Measurements from ENCODE around the gene KLC1. TPM values are rescaled to one million over a fixed set of nuclear protein-coding genes. Genes with fewer than 3 reads are reported as not detected.
"Not testable (repeated sequence)": the region's sequence is repeated elsewhere in the genome, so short reads cannot be mapped to it uniquely, and the experiment has no call there.

KLC1 gene
- total RNA-seq, 2 donors from 2014 or later: 118 to 139 TPM

DNA sequence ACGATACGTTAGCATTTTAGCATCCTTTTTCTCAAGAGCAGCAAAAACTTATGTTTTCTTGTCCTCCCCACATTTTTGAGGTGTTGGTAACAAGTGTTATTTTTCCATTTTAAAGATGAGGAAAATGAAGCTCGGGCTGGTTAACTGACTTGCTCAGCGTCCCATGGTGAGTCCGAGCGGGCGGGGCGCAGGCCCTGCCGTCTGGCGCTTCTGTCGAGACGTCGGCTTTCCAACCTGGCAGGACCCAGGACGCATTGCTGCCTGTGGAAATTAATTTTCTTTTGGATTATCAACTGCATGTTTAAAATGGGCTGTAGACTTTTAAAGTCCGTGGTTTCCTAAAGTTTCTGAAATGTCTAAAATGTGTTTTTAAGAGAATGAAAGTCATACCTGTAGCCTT lies 55.9 kb downstream of the KLC1 start:
- DNase-seq: no peak

DNA sequence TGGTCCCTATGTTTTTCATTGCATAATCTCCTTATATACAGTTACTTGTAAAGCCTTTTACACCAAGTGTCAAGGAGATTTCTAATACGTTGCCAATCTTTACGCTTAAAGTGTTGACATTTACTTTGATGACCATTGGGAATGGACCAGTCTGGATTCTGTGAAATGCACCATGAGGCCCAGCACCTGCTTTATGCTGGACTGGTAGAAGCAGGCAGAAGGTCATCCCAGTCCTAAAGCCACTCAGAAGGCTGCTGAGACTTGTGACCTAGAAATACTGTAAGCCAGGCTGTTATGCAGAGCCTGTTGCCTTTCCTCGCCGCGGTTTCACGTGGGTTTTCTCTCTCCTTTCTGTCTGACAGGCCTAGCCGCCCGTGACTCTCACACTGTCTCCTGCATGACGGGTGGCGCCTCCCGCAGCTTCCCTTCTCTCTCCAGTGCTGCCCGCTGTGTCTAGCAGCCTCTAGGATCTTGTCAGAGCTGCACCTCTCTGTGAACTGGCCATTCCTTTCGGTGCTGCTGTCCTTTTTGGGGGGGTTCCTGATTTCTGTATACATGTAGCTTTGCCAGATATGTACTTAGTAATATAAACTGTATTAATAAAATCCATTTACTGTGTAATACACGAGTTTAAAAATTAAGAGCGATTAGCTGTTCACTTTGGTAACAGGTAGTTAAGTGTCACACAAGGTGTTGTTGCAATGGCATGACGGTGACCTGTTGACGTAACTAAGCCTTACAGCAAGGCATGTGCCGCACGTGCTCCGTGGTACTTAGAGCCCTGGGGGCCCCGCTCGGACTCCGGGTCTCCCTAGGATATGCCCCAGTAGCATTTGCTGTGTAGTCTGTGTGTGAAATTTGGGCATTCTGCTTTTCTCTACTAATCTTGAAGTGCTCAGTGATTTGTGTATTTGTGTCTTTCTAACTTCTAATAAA lies 56.5 kb downstream of the KLC1 start:
- DNase-seq: no peak
- peak in 1 of 2 donors; percentile 68 for ATAC-seq
- intact Hi-C loops (cut with DNase I): no loop called here

More for the DNA sequence above, 55.9 kb downstream of the KLC1 start:
- intact Hi-C loops (cut with DNase I): no loop called here
- ATAC-seq: no peak

DNA sequence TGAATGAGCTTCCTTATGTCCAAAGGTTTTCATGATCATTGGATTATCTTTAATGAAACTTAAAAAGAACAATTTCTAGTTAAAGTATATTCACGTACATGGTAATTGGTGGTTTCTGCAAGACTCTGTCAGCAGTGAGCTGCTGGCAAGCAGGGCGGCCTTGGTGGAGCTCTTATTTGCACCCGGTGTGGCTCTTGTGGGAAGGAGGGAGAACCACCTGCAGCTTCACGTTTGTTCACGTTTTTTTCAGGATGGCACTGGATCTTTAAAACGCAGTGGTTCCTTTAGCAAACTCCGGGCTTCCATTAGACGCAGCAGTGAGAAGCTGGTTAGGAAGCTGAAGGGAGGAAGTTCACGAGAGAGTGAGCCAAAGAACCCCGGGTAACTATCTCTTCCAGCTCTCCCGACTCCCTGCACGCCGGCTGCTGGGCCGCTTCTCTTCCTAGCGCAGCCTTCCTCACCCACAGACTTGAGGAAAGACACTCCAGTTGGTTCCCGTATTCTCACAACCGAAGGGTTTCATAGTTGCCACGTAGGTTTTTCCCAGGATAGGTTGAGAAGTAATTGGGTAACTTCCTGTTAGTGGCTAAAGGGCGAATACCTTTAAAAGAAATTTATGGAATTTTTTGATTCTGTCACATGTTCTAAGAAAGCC lies 57.9 kb downstream of the KLC1 start:
- intact Hi-C loops (cut with DNase I): no loop called here
- no peak for DNase-seq
- peak; percentile 6 to 12 for ATAC-seq

DNA sequence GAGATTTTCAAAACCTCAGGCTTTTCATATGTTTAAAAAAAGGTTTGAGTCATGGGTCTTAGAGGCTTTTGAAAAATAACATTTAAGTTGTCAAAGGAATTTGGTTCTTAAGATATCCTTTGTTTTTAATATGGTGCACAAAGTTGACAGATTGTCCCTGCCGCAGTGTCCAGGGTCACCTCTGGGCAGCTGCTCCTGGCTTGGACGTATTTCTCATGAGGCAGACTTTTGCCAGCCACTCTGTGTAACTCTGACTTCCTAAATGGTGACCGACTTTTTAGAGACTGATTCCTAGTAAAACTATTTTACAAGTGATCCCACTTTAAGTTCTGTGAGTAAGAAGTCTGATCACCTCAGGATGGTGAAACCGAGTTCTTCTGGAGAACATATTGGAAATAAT lies 58.7 kb downstream of the KLC1 start:
- DNase-seq: no peak
- intact Hi-C loops (cut with DNase I): no loop called here
- no peak for ATAC-seq

DNA sequence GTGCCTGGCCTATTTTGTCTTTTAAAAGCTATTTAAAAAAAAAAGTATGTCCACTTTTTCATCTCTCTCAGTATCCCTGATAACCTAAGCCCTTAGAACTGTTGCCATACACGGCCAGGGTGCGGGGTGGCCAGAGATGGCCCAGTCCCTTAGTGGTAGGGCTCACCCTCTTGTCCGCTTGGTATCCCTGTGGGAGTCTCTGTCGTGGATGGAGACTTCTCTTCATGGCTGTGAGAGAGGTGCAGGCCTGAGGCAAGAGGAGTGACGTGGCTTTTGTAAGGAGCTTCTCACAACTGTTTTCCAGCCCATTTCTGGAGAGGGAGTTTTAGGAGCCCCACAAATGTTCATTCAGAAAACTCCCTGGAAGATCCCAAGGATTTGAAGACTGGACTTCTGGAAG lies 59.4 kb downstream of the KLC1 start:
- ATAC-seq (no peak), DNase-seq (no peak)
- intact Hi-C loops (cut with DNase I): no loop called here

DNA sequence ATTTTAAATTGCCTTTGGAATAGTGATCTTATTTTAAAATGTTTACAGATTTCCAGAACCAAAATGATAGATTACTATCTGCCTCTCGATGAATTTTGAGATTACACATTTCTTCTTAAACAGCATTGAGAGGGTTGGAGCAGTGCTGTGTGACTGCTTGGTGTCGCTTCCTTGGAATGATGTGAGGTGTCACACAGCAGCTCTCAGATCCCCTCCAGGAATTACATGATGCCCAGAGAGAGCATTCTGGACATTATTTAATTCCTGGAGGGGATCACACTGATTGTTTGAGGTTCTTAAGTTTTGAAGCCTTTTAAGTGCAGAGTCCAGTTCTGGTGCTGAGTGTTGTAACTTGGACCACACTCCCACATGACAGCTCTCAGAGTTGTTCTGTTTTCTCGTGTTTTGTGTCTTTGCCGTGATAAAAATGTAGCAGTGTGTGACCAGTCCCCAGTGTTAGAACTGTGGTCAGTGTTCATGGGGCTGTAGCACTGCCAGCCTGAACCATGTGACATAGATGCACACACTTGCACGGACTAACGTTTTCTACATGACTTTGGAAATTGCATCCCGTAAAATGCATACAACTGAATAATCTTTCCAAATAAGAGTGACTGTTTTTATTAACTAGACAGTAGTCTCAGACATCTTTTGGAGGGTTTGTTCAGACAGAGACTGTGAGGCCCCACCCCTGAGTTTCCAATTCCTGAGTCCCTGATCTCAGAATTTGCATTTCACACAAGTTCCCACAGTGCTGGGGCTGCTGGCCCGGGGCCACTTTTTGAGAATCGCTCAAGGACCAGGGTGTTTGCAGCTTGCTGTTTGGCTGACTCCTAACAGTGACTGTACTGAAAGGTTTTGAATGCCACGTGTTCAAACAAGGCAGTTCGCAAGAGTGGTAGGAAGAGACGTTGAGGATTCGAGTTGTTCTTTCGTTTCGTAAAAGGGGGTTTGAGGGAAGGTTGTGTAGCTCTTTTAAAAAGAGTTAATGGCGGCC lies 60.2 kb downstream of the KLC1 start:
- DNase-seq (peak; percentile 72), ATAC-seq (peak; percentile 68 to 72)
- intact Hi-C loops (cut with DNase I): no loop called here

DNA sequence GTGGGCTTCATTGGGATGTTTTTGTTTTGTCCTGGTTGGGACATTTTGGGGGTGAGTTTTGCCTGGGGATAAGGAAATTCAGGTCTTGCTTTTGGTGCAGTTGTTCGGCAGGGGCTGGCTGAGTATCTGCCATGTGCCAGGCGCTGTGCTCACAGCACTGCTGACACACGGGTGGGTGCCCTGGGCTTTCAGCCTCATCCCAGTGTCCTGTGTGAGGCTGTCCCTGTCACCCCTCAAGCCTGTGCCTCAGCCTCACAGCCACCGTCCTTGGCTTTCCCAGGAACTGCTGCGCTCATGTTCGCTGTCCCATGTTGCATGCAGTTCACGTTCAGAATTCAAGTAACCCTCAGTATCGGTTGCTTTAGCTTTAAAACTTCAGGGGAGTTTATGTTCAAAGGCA lies 61.3 kb downstream of the KLC1 start:
- intact Hi-C loops (cut with DNase I): loop anchor here in 1 of 2 donors (10.0 kb wide), 1 partner anchor 56 kb away; no protein-coding TSS in a partner anchor
- no peak for ATAC-seq
- DNase-seq: no peak

DNA sequence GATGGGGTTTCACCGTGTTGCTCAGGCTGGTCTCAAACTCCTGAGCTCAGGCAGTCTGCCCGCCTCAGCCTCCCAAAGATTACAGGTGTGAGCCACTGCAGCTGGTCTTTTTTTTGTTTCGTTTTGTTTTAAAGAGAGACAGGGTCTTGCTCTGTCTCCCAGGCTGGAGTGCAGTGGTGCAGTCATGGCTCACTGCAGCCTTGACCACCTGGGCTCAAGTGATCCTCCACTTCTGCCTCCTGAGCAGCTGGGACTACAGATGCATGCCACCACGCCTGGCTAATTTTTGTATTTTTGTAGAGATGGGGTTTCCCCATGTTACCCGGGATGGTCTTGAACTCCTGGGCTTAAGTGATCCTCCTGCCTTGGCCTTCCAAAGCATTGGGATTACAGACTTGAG lies 62.6 kb downstream of the KLC1 start:
- not testable (repeated sequence) for ATAC-seq, DNase-seq
- intact Hi-C loops (cut with DNase I): loop anchor here in 1 of 2 donors (10.0 kb wide), 1 partner anchor 57 kb away; no protein-coding TSS in a partner anchor

DNA sequence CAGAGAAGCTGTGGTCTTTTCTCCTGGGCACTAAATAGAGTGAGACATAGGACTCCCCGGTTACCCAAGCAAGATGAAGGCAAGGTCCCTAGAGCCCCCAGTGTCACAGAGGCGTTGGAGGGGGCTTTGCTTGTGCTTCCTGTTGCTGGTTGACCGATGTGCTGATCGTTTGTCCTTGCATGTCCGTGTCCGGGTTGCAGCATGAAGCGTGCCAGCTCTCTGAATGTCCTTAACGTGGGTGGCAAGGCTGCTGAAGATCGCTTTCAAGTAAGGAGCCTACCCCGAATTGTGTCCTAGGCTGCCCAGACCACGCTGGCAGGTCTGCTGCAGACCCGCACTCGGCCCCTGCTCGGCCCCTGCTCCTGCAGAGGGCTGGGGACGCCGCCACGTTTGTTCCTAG lies 63.1 kb downstream of the KLC1 start:
- intact Hi-C loops (cut with DNase I): loop anchor here in 1 of 2 donors (10.0 kb wide), 1 partner anchor 57 kb away; no protein-coding TSS in a partner anchor
- no peak for ATAC-seq

DNA sequence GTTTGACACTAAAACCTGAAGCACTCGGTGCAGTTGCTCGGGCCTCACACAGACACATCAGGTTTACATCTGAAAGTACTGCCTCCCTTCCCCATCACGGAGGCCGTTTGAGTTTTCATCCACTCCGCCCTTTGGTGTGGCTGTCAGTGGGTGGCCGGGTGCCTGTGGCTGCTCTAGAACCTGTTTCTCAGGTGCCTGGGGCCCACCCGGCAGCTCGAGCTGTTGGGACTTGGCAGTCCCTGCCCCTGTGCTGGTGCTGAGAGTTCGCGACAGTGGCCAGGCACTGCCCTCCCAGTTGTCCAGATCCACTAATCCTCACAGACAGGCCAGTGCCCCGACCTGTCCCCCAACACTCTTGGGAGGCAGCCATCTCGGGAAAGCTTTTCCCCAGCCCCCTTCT lies 63.9 kb downstream of the KLC1 start:
- intact Hi-C loops (cut with DNase I): loop anchor here in 1 of 2 donors (10.0 kb wide), 1 partner anchor 58 kb away; no protein-coding TSS in a partner anchor
- ATAC-seq (no peak), DNase-seq (no peak)

More for the DNA sequence above, 63.1 kb downstream of the KLC1 start:
- no peak for DNase-seq

DNA sequence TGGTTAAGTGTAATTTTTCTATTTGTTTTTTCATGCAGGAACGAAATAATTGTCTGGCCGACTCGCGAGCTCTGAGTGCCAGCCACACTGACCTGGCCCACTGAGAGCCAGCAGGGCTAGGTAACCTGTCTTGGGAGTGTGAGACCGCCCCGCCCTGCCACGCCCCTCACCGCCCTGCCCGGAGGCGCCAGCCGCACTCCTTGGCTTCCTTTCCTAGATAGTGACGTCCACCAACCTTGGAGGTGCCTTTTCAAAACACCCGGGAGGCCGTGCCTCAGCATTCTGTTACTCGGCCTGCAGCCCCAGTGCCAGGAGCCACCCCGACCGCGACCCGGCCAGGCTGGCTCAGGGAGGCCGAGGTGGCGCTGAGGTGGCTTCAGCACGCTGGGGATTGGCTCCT lies 64.5 kb downstream of the KLC1 start:
- ATAC-seq (no peak), DNase-seq (no peak)
- intact Hi-C loops (cut with DNase I): loop anchor here in 1 of 2 donors (10.0 kb wide), 1 partner anchor 59 kb away; no protein-coding TSS in a partner anchor

DNA sequence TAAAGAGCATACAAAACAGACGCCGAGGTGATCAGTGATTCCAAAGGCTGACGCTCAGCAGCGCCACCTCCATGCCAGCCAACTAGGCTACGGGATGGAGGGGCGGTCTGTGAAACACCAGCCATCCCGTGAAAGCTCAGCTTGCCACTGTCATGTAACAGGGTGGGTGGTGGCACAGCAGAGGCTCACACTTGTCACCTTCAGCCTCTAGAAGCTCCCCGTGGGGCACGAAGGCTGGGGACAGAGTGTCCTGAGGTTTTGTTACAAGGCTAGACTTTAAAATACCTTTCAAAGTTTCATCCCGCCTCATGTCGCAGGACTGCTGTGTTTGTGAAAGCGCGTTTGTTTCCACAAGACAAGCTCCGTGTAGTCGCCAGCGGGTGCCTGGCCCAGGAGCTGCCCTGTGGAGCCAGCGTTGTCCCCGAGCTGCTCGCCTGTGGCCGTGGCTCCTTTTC lies 65.6 kb downstream of the KLC1 start:
- no peak for ATAC-seq
- intact Hi-C loops (cut with DNase I): loop anchor here in 1 of 2 donors (10.0 kb wide), 1 partner anchor 60 kb away; no protein-coding TSS in a partner anchor
- DNase-seq: no peak

DNA sequence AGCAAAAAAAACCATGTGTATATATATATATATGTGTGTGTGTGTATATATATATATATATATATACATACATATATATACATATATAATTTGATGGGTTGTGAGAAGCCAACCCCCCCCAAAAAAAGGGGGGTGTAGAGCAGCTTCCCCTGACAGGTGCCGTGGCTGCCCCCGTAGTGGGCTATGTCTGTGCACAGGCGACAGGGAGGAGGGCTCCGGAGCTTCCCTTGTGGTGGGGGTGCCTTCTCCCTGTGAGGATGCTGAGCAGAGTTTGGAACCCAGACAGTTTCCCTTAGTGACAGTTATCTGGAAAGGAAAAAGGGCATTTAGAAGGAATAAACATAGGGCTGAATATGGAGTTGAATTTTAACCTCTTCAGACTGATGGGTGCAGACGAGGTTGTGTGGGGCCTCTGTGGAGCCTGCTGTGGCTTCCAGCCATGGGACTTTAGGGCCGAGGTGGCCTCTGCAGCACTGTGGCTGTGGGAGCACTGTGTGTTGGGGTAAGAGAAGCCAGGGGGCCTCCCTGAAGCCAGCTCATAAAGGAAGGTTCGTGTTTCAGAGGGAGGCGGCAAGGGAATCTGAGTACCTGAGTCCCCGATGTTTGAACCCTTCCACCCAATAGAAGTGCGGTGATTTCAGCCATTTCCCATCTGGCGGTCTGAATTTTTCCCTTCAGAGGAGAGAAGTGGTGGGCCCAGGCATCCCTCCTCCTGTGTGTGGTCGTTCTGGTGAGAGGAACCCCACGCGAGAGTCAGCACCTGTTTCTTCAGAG lies 66.5 kb downstream of the KLC1 start:
- ATAC-seq (no peak), DNase-seq (no peak)
- intact Hi-C loops (cut with DNase I): loop anchor here in 1 of 2 donors (10.0 kb wide), 1 partner anchor 61 kb away; no protein-coding TSS in a partner anchor

DNA sequence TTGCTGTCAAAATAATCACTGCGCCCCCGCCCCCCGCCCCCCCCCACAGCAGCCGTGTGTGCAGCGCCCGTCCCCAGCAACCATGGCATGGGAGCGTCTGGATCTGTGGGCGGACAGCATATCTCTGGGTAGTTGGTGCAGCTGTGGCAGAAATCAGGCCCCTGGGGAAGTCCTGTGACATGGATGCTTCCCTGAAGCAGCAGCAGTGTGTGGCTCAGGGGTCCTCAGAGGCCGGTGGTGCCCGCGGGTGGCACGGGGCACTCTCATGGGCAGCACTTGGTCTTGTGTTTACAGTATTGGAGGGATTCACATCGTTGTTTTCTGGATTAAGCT lies 67.0 kb downstream of the KLC1 start:
- DNase-seq (no peak), ATAC-seq (no peak)
- intact Hi-C loops (cut with DNase I): loop anchor here in 1 of 2 donors (10.0 kb wide), 1 partner anchor 61 kb away; no protein-coding TSS in a partner anchor

DNA sequence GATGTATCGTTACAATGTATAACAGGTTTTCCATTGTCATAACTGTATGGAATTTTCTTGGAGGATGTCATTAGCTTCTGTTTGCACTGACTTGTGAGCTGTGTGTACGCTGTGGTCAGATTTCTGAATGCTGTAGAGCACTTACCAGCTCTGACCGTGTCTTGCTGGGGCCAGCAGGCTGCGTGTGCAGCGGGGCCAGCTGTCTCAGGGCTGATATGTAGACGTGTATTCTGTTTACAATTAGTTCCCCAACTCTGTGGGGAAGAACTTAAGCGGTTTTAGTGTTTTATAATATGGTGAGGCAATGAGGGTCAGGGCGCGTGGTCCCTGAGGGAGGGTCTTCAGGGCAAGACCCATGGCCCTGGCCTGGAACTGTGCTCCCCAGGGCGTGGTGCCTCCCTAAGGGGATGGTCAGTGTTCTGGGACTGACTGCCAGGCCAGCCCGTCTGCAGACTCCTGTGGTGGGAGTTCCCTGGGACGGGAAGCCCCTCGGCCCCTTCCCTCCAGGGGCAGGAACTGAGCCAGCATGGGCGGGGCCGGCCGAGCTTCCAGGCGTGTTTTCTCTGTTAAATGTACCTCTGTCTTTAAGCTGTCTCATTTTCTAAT lies 67.6 kb downstream of the KLC1 start:
- intact Hi-C loops (cut with DNase I): loop anchor here in 1 of 2 donors (10.0 kb wide), 1 partner anchor 62 kb away; no protein-coding TSS in a partner anchor
- DNase-seq (peak; percentile 52), ATAC-seq (peak; percentile 40 to 52)

DNA sequence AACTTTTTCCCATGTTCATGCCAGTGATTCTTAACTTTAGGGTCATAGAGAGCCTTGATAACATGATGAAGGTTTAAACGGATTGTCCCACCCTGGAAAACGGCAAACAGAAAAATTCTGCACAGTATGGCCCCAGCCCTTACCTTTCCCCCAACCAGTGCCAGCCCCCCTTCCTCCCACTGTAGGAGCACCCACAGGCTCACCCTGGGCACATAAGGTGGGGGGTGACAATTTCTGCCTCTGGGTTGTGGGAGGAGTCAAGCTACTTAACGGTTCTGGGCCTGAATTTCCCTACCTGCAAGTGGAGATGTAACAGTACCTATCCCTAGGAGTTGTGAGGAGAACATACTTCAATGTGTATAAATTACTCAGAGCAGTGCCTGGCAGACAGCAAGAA lies 68.2 kb downstream of the KLC1 start:
- DNase-seq (no peak), ATAC-seq (no peak)
- intact Hi-C loops (cut with DNase I): loop anchor here in 1 of 2 donors (10.0 kb wide), 1 partner anchor 62 kb away; no protein-coding TSS in a partner anchor

All from left cardiac atrium (tissue), 4 donors.